OCI-LY3 (cell line): Measurements from ENCODE around the gene OSBPL3.

ENCODE experiments used
- H2AFZ ChIP-seq: fragments of 200-600, 300-600 bp; shearing (Covaris generic); 2 replicates; pipeline ENCODE4 v1.6.0; 2014; ENCODE audit warnings: antibody characterized with exemption, low read depth, low read length
- H3K27ac ChIP-seq: fragments of 200-600, 300-600 bp; sonication (generic); 2 replicates; pipeline ENCODE4 v1.5.1; 2014; ENCODE audit warnings: mild to moderate bottlenecking, low read length, moderate library complexity, mixed read lengths
- H3K27me3 ChIP-seq: fragments of 200-600, 300-600 bp; sonication (generic); 2 replicates; pipeline ENCODE4 v1.6.1; 2014; ENCODE audit warnings: low read depth, low read length, mixed read lengths
- H3K36me3 ChIP-seq: fragments of 200-600, 300-600 bp; sonication (generic); replicated peaks from 2 replicates; pipeline ENCODE3; 2014; ENCODE audit warnings: low read depth, low read length, mixed read lengths
- H3K4me1 ChIP-seq: fragments of 300-600, 200-600 bp; sonication (generic); 2 replicates; pipeline ENCODE4 v1.6.1; 2014; ENCODE audit warnings: low read length, mixed read lengths
- H3K4me2 ChIP-seq: fragments of 200-600, 300-600 bp; sonication (generic); 2 replicates; pipeline ENCODE4 v1.6.1; 2014; ENCODE audit warnings: low read length, mixed read lengths
- H3K4me3 ChIP-seq: fragments of 300-600, 200-600 bp; sonication (generic); 2 replicates; pipeline ENCODE4 v1.5.1; 2014; ENCODE audit warnings: antibody characterized with exemption, mild to moderate bottlenecking, low read length, moderate library complexity
- H3K79me2 ChIP-seq: fragments of 300-600, 200-600 bp; shearing (Covaris generic); 2 replicates; pipeline ENCODE4 v1.6.1; 2014; ENCODE audit warnings: mild to moderate bottlenecking, low read length, mixed read lengths
- H3K9ac ChIP-seq: fragments of 300-600, 200-600 bp; shearing (Covaris generic); 2 replicates; pipeline ENCODE4 v1.6.0; 2014; ENCODE audit warnings: mild to moderate bottlenecking, low read length, moderate library complexity
- H3K9me3 ChIP-seq: fragments of 200-600, 300-600 bp; shearing (Covaris generic); 2 replicates; pipeline ENCODE4 v1.6.1; 2014; ENCODE audit warnings: low read length, mixed read lengths; ENCODE audit not compliant: insufficient read depth
- H4K20me1 ChIP-seq: fragments of 200-600, 300-600 bp; sonication (generic); 2 replicates; pipeline ENCODE4 v1.6.1; 2016; ENCODE audit warnings: low read length, mixed read lengths; ENCODE audit not compliant: insufficient read depth
- CTCF ChIP-seq: fragments of 200-600, 300-600 bp; sonication (generic); IDR thresholded peaks from 2 replicates; pipeline ENCODE4 v1.5.1; 2014; ENCODE audit warnings: antibody characterized with exemption, low read length, low read depth
- EZH2phosphoT487 ChIP-seq: fragments of 200-600 bp; shearing (Covaris generic); IDR thresholded peaks from 2 replicates; pipeline ENCODE4 v1.6.1; 2018; ENCODE audit warnings: antibody characterized with exemption, mixed run types, low read depth

The OSBPL3 gene

GRCh38 chr7:24847754-24848153, 132.2 kb downstream of the OSBPL3 start:
- no peak overlapping the region for H3K4me3 ChIP-seq
- H3K9me3 ChIP-seq = peaks cover 12% of the 10 kb centered on the region; the same call in 1 of the 2 replicates
- H3K27me3 ChIP-seq = no peaks in the 10 kb centered on the region
- TF ChIP-seq CTCF = no peak
- no peak for TF ChIP-seq EZH2phosphoT487
- H2AFZ ChIP-seq = no peak overlapping the region
- no peaks in the 10 kb centered on the region for H4K20me1 ChIP-seq
- no peak overlapping the region for H3K4me2 ChIP-seq
- no peaks in the 10 kb centered on the region for H3K79me2 ChIP-seq
- no peaks in the 10 kb centered on the region for H3K36me3 ChIP-seq
- H3K4me1 ChIP-seq = peaks cover under 1% of the 10 kb centered on the region
- H3K9ac ChIP-seq = no peak overlapping the region
- no peak overlapping the region for H3K27ac ChIP-seq

GRCh38 chr7:24843821-24844434, 136.1 kb downstream of the OSBPL3 start:
- TF ChIP-seq EZH2phosphoT487 (no peak), CTCF (no peak)
- no peak overlapping the region for H2AFZ ChIP-seq
- no peaks in the 10 kb centered on the region for H3K36me3 ChIP-seq
- H3K4me2 ChIP-seq = no peak overlapping the region
- no peaks in the 10 kb centered on the region for H3K79me2 ChIP-seq
- H3K9ac ChIP-seq = no peak overlapping the region
- H3K4me3 ChIP-seq = no peak overlapping the region
- peaks cover 10% of the 10 kb centered on the region for H3K4me1 ChIP-seq
- H3K27ac ChIP-seq = no peak overlapping the region
- no peaks in the 10 kb centered on the region for H4K20me1 ChIP-seq
- no peaks in the 10 kb centered on the region for H3K27me3 ChIP-seq
- H3K9me3 ChIP-seq = peaks cover 13% of the 10 kb centered on the region; the same call in 1 of the 2 replicates

- no peak overlapping the region for H3K27ac ChIP-seq
- H3K27me3 ChIP-seq = no peaks in the 10 kb centered on the region
- H3K36me3 ChIP-seq = no peaks in the 10 kb centered on the region
- H3K79me2 ChIP-seq = no peaks in the 10 kb centered on the region
- TF ChIP-seq EZH2phosphoT487 (no peak), CTCF (no peak)
- H3K4me1 ChIP-seq = peaks cover 11% of the 10 kb centered on the region
- no peak overlapping the region for H3K4me3 ChIP-seq
- H2AFZ ChIP-seq = no peak overlapping the region
- H3K4me2 ChIP-seq = no peak overlapping the region; the same call in 1 of the 2 replicates
- H3K9me3 ChIP-seq = peaks cover 13% of the 10 kb centered on the region; the same call in 1 of the 2 replicates
- H4K20me1 ChIP-seq = no peaks in the 10 kb centered on the region
- no peak overlapping the region for H3K9ac ChIP-seq
These were observed 137.3 kb downstream of the OSBPL3 start for GRCh38 chr7:24842449-24843241.

GRCh38 chr7:24842029-24842428, 137.9 kb downstream of the OSBPL3 start:
- Histone ChIP-seq H3K4me1 (peaks cover 17% of the 10 kb centered on the region), H3K27ac (no peak overlapping the region)

More at GRCh38 chr7:24842029-24842428, 137.9 kb downstream of the OSBPL3 start:
- Histone ChIP-seq H3K4me3 (no peak overlapping the region), H3K79me2 (no peaks in the 10 kb centered on the region), H4K20me1 (no peaks in the 10 kb centered on the region), H3K4me2 (no peak overlapping the region; the same call in 1 of the 2 replicates), H3K27me3 (no peaks in the 10 kb centered on the region), H2AFZ (no peak overlapping the region), H3K36me3 (no peaks in the 10 kb centered on the region), H3K9ac (no peak overlapping the region), H3K9me3 (peaks cover 13% of the 10 kb centered on the region; the same call in 1 of the 2 replicates)
- TF ChIP-seq EZH2phosphoT487 = no peak
- TF ChIP-seq CTCF = no peak
